ENCODE data around the gene PRR20A. TPM values are rescaled to one million over a fixed set of nuclear protein-coding genes. Genes with fewer than 3 reads are reported as not detected.
"Not testable (repeated sequence)": the region's sequence is repeated elsewhere in the genome, so short reads cannot be mapped to it uniquely, and the experiment has no call there.

The PRR20A gene
- total and polyA plus RNA-seq, 2 of the 4 experiments (the other 2 are of a cell fraction): not detected

DNA sequence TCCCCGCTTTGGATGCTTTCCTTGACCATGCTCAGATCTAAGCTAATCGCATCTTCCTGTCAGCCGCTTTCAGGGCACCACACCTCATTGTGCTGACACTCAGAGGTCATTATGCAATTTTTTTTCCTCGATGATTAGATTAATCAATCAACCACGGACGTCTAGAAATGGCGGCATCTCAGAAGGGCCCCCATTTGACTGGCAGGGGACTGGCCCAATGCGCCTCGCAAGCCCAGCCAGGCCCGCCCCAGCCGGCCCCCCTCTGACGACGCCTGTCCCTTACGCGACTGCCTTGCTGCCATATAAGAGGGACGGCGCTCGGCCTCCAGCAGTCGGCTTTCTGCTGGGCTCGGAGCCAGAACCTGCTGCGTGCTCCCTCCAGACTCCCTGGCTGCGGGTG, 19.6 kb downstream of the PRR20A start, which contains the start of gene PRR20D:
Gene PRR20D, plus strand, starts transcription at position 301 of the 400 bp plus-strand sequence. CDS start 387 bp downstream, outside the sequence.
- H2AFZ ChIP-seq (replicated peaks; ENCODE audit: low read length, poor library complexity); H3K27ac ChIP-seq (ENCODE audit: insufficient read depth, low read length); H3K4me2 ChIP-seq (ENCODE audit: low read depth, low read length); DNase-seq; in situ Hi-C loops (cut with MboI; ENCODE audit: low sequenced_read_pairs); H3K18ac ChIP-seq (ENCODE audit: low read depth, low read length); H3K4me3 ChIP-seq (ENCODE audit: insufficient read depth, low read depth, low read length); H3K9me1 ChIP-seq (ENCODE audit: insufficient read depth, low read length); H3K14ac ChIP-seq (replicated peaks; ENCODE audit: low read depth, low read length); POLR2A ChIA-PET (ENCODE audit: unreplicated experiment); CTCF ChIA-PET; H3K4me1 ChIP-seq (ENCODE audit: control insufficient read depth, insufficient read depth, low read length); H4K8ac ChIP-seq (ENCODE audit: low read depth in 2 of 2, low read length in 2 of 2); H2BK120ac ChIP-seq (ENCODE audit: low read depth, low read length); H3K23ac ChIP-seq (ENCODE audit: low read depth, low read length); H3K27me3 ChIP-seq (ENCODE audit: control insufficient read depth, insufficient read depth, low read length); H2BK15ac ChIP-seq (ENCODE audit: low read depth, low read length); dilution Hi-C loops (cut with HindIII; ENCODE audit: low sequenced_read_pairs, unreplicated experiment); intact Hi-C loops (cut with micrococcal nuclease); ATAC-seq (ENCODE audit: low read depth); H3K56ac ChIP-seq (ENCODE audit: extremely low read depth, insufficient read depth, low read length); H3K9ac ChIP-seq (ENCODE audit: low read depth, low read length); H3K79me1 ChIP-seq (ENCODE audit: low read depth in 1 of 2, low read length in 2 of 2); H3K36me3 ChIP-seq (ENCODE audit: control insufficient read depth, insufficient read depth, low read length); H4K20me1 ChIP-seq (ENCODE audit: insufficient read depth, low read length); BruUV-seq (replicated peaks); H2AK5ac ChIP-seq (ENCODE audit: low read depth, low read length); H2BK20ac ChIP-seq (ENCODE audit: low read depth, low read length); H4K91ac ChIP-seq (ENCODE audit: insufficient read depth, low read depth, low read length); H4K5ac ChIP-seq (ENCODE audit: low read depth, low read length); H3K4ac ChIP-seq (ENCODE audit: low read depth, low read length); H2AK9ac ChIP-seq (replicated peaks; ENCODE audit: low read depth, low read length, poor library complexity); H2BK5ac ChIP-seq (ENCODE audit: low read depth, low read length, poor library complexity, severe bottlenecking); H3K9me3 ChIP-seq (ENCODE audit: control insufficient read depth, insufficient read depth, low read length): not testable (repeated sequence)
- no CpG with 5 or more reads among the region's 22 CpGs for WGBS, 2 experiments (ENCODE audit: extremely low coverage in 2 of 2, insufficient read length in 1 of 2)

DNA sequence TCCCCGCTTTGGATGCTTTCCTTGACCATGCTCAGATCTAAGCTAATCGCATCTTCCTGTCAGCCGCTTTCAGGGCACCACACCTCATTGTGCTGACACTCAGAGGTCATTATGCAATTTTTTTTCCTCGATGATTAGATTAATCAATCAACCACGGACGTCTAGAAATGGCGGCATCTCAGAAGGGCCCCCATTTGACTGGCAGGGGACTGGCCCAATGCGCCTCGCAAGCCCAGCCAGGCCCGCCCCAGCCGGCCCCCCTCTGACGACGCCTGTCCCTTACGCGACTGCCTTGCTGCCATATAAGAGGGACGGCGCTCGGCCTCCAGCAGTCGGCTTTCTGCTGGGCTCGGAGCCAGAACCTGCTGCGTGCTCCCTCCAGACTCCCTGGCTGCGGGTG, 26.2 kb downstream of the PRR20A start, which contains the start of gene PRR20E:
Gene PRR20E, plus strand, starts transcription at position 301 of the 400 bp plus-strand sequence. CDS start 387 bp downstream, outside the sequence.
- H3K36me3 ChIP-seq (ENCODE audit: control insufficient read depth, insufficient read depth, low read length); H2AK9ac ChIP-seq (replicated peaks; ENCODE audit: low read depth, low read length, poor library complexity); H3K9me1 ChIP-seq (ENCODE audit: insufficient read depth, low read length); H3K56ac ChIP-seq (ENCODE audit: extremely low read depth, insufficient read depth, low read length); POLR2A ChIA-PET (ENCODE audit: unreplicated experiment); H3K4me3 ChIP-seq (ENCODE audit: insufficient read depth, low read depth, low read length); H2BK120ac ChIP-seq (ENCODE audit: low read depth, low read length); H3K14ac ChIP-seq (replicated peaks; ENCODE audit: low read depth, low read length); H3K23ac ChIP-seq (ENCODE audit: low read depth, low read length); H4K91ac ChIP-seq (ENCODE audit: insufficient read depth, low read depth, low read length); CTCF ChIA-PET; H3K9me3 ChIP-seq (ENCODE audit: control insufficient read depth, insufficient read depth, low read length); in situ Hi-C loops (cut with MboI; ENCODE audit: low sequenced_read_pairs); H3K4me2 ChIP-seq (ENCODE audit: low read depth, low read length); H3K27me3 ChIP-seq (ENCODE audit: control insufficient read depth, insufficient read depth, low read length); dilution Hi-C loops (cut with HindIII; ENCODE audit: low sequenced_read_pairs, unreplicated experiment); H2BK20ac ChIP-seq (ENCODE audit: low read depth, low read length); H3K4me1 ChIP-seq (ENCODE audit: control insufficient read depth, insufficient read depth, low read length); intact Hi-C loops (cut with micrococcal nuclease); H4K5ac ChIP-seq (ENCODE audit: low read depth, low read length); H3K4ac ChIP-seq (ENCODE audit: low read depth, low read length); BruUV-seq (replicated peaks); H4K20me1 ChIP-seq (ENCODE audit: insufficient read depth, low read length); H4K8ac ChIP-seq (ENCODE audit: low read depth in 2 of 2, low read length in 2 of 2); H2BK5ac ChIP-seq (ENCODE audit: low read depth, low read length, poor library complexity, severe bottlenecking); H3K27ac ChIP-seq (ENCODE audit: insufficient read depth, low read length); H3K9ac ChIP-seq (ENCODE audit: low read depth, low read length); H3K79me1 ChIP-seq (ENCODE audit: low read depth in 1 of 2, low read length in 2 of 2); DNase-seq; H3K18ac ChIP-seq (ENCODE audit: low read depth, low read length); H2AFZ ChIP-seq (replicated peaks; ENCODE audit: low read length, poor library complexity); ATAC-seq (ENCODE audit: low read depth); H2BK15ac ChIP-seq (ENCODE audit: low read depth, low read length); H2AK5ac ChIP-seq (ENCODE audit: low read depth, low read length): not testable (repeated sequence)
- no CpG with 5 or more reads among the region's 22 CpGs for WGBS, 2 experiments (ENCODE audit: extremely low coverage in 2 of 2, insufficient read length in 1 of 2)

Measured in IMR-90 (cell line).